GM21528 (cell line): ENCODE measurements around the gene AIRE.
A peak's percentile ranks its signal among the peaks of the same experiment; 100 is the strongest.
"Not testable (repeated sequence)": the region's sequence is repeated elsewhere in the genome, so short reads cannot be mapped to it uniquely, and the experiment has no call there.

Experiments used
- ATAC-seq: cut with Tn5 transposase; IDR thresholded peaks from one replicate; pipeline ENCODE4 v1.9.1; 2021; ENCODE audit warnings: mild to moderate bottlenecking, moderate library complexity; ENCODE audit not compliant: unreplicated experiment, low FRiP score

AIRE gene

DNA sequence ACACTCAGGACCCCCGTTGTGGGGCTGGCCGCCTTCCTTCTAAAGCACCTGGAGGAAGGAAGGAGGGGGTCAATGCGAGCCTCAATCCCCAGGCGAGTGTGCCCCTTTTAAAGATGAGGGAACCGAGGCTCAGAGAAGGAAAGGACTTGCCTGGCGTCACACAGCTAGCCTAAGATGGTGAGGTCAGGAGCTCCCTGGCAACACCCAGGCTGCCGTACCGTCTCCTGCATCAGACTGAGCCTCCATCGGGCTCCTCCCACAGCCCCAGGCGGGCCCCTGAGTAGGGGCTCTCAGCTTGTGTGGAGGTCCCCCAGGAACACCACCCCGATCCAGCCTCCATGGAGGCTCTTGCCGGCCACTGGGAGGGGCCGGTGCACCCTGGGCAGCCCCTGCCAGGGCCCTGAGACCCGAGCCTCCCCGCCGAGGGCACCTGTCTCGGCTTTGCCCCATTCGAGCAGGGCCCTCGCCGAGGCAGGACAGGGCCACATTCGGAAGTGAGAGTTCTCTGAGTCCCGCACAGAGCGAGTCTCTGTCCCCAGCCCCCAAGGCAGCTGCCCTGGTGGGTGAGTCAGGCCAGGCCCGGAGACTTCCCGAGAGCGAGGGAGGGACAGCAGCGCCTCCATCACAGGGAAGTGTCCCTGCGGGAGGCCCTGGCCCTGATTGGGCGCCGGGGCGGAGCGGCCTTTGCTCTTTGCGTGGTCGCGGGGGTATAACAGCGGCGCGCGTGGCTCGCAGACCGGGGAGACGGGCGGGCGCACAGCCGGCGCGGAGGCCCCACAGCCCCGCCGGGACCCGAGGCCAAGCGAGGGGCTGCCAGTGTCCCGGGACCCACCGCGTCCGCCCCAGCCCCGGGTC lies at the start of gene AIRE:
Gene AIRE, plus strand, starts transcription at position 739 of the 855 bp plus-strand sequence. CDS start 131 bp downstream, outside the sequence.
- ATAC-seq = no peak

DNA sequence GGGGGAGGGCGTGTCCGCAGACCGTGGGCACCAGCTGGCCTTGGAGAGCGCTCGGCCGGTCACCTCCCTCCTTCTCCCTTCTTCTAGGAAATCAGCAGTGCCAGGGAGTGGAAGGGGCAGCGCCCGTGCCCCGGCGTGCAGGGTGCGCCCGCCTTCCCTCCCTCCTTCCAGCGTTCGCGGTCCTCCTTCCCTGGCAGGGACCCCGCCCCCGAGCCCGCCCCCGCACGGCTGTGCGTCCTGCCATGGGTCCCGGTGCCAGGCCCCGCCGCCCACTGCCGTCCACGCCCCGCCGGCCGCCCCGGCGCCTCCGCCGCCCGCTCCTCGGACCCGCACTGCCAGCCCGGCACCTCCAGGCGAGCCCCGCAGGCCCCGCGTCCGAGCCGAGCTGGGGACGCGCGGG lies 45.3 kb upstream of the AIRE start:
- not testable (repeated sequence) for ATAC-seq

DNA sequence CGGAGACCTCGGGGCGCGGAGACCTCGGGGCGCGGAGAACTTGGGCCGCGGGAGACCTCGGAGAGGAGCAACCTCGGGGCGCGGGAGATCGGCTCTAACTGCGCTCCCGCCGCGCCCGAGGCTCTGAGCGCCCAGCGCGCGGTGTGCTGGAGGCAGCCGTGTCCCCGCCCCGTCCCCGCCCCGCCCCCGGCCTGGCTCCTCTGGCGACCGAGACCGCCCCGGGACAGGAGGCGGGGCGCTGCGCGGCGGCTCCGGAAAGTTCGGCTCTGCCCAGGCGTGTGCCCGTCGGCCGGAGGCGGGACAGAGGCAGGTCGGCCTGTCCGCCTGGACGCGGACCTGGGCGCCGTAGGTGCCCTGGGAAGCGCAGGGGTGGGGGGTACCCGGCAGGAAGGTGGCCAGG lies 44.8 kb upstream of the AIRE start, which contains the start of gene ICOSLG:
Gene ICOSLG, minus strand, starts transcription at position 102 of the 400 bp plus-strand sequence. CDS start 126 bp downstream, outside the sequence.
- peak; percentile 43 for ATAC-seq

DNA sequence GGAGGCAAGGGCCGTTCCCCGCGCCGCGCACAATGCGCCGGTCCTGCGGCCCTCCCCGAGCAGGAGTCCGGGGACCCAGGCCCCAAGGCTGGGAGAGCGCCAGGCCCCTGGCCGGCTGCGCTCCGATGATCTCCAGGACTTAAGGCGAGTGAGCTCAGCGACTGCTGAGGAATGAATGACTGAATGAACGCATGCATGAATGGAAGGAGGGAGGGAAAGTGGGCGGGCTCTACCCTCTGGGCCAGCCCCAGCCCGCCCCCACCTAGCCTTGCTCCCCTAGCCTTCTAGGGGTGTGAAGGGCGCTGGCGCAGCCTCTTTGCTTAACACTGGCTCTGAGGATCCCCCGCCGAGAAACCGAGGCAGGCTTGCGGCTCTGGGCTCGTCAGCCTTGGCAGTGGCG lies 44.4 kb upstream of the AIRE start:
- peak; percentile 36 for ATAC-seq

DNA sequence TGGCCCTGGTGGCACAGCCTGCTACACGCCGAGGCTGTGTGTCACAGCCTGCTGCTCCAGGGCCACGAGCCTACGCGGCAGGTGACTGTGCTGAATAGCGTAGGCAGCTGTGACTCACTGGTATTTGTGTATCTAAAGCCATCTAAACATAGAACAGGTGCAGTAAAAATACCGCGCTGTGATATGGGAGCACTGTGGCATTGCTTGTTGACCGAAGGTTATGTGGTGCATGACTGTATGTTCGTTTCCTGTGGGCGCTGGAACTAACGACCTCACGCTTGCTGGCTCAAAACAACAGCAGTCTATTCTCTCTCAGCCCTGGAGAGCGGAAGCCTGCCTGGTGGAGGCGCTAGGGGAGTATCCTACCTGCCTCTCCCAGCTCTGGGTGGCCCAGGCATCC lies 41.7 kb upstream of the AIRE start:
- not testable (repeated sequence) for ATAC-seq

DNA sequence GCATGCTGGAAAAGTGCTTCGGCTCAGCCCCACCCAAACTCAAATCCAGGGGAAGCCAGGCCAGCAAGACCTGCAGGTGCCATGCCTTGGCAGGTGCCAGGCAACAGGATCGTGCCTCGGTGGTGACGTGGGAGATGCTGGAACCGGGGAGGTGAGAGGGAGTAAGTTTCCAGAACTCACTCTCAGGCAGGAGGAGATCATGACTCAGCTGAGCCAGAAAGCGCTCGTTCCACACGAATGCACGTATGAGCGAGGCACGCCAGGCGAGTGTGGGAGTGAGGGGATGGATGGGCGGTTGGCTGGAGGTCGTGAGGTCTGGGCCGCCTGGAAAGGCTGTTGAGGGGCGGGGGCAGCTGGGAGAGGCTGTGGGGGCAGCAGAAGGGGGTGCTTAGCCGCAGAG lies 37.8 kb upstream of the AIRE start:
- not testable (repeated sequence) for ATAC-seq

DNA sequence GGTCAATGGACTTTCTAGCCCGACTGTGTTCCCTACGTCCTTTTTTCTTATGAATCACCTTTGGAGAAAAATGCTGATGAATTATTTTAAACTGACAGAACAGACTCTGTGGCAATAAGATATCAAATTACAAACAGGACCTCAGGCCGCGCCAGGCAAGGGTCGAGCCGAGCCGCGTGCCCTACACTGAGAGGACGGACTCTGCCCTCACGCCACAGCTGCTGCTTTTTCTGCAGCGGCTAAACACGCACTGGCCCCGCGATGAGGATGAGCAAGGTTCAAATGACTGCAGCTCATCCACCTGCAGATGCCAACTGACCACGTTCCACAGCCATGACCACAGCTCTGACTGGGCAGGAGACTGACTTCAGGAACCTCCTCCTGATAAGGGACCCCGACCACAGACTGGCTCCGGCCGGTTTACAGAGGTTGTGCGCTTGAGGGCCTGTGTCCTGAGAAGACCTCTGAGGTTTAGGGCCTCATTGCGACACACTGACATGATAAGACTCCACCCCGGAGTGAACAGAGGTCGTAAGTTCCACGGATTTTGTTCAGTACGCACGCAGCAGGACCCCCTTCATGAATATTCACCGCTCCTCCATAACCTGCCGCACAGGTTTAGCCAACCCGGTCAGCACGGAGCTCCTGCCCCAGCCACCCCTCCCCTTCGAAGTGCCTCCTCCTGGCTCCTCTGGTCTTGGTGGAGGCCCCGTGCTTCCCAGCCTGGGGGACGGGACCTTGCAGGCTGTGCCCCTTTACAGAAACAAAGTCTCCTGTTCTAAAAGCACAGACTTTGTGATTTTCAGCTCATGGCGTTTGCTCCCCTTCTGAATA lies 36.3 kb upstream of the AIRE start:
- ATAC-seq = not testable (repeated sequence)

DNA sequence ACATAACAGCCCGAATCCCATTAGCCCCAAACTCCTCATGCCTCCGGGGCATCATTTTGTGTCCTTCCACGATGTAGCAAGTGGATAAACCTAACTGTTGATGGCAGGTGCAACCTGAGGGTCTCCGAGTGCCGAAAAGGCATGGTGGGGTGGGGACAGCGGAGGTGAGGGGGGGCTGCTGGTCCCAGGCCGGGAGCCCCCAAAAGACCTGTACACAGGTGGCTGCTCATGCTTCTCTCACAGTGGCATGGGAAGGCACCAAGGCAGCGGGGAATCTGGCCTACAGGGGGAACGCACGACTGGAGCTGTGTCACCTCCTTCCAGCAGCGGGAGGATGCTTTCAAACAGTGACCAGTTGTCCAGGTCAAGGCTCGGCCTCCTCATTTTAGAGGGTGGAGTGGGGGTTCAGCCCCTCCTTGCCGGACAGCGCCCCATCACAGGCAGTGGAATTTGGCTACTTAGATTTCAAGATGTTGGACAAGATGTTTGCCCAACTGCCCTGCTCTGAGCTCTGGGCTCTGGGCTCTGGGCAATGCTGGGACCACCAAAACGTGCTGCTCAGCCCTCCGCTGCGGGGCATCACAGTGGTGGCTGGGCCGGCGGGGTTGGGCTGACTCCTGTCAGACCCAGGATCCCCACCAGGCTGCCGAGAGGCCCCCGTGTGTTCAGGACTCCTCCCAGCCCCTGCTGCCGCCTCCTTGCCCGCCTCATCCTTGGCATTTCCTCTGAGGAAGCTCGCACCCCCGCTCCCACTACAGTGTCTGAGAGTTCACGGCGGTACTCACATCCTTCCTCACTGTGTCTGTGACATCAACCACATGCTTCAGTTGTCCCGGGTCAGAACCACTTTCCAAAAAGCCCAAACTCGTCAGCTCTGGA lies 31.6 kb upstream of the AIRE start:
- ATAC-seq = no peak

DNA sequence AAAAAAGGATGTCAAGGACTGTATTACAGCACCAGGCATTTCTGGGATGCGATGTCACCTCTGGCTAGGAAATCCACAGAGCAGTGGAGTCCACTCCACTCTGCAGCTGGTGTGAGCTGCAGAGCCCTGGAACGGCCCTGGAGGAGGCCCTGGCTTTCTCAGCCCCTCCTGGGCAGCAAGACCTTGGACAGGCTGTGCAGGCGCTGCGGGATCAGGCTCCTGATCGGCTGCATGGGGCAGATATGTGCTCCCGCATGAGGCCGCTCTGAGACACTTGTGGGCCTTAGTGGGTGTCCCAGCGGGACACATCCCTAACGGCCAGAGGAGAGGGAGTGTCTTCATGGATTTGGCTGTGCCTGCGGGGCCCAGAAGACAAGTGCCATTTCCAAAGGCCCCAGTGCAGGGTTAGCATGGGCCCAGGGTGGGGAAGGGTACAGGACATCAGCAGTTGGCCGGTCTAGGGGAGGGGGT lies 30.1 kb upstream of the AIRE start:
- no peak for ATAC-seq

DNA sequence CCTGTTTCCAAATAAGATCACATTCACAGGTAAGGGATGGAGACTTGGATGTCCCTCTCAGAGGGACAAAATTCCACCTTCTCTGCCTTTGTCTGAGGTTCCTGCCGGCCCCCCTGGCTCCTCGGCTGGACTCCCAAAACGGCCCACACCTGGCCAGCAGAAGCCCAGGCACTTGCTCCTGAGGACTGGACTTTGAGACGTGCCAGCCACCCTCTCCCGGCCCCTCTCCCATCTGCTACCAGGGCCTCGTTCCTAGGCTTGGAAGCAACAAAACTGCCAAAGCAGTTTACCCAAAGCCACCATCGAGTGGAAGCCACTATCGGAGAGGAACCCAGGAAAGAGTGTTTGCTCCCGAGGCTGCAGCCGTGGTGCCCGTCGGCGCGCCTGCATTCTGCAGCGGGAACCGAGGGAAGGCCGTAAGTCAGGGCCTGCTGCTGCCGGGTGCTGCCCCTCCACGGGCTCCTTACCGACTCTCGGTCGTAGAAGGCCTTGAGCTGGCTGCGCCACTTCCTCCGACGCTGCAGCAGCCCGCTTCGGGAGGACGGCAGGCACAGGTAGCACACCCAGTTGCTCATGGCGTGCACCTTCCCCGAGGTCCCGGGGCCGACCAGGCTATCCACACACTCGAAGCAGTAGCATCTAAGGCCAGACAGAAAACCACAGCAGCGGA lies 27.5 kb upstream of the AIRE start:
- ATAC-seq = no peak

DNA sequence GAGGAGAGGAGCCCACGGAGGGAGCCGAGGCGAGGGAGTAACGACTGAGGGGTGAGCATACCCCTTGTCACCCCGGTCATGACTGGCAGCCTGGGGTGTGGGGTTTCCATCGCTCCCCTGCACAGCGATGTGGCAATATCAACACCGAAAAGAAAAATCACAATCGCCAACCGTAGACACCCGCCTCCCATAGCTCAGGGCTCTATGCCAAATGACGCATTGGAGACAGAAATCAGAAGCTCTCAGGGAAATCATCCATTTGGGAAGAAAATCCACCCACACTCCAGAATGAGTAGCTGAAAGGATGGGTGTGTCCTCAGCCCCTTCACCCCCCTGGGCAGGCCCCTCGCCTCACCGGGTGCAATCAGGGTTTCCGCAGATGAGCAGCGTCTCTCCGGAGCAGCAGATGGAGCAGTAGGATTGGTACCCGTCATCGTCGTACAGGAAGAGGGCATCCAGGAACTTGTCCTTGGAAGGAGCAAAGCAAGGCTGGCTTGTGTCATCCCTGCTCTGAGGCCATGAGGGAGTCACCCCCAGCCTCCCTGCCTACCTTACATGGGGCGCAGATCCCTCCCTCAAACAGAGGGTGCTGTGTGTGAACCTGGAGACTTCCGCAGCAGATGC lies 26.5 kb upstream of the AIRE start:
- no peak for ATAC-seq

DNA sequence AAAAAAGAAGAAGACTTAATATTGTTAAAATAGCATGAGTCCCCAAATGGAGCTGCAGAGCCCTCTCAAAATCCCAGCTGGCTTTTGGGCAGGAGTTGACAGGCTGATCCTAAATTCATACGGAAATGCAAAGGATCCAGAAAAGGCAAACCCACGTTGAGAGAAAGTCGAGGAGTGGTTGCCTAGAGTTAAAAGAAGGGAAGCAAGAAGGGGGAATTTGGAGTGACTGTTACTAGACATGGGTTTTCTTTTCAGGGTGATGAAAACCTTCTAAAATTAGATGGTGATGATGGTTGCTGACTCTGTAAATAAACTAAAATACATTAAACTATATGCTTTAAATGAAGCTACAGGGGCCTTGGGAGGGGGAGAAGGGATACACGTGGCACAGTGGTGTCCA lies 25.6 kb upstream of the AIRE start:
- ATAC-seq = no peak

DNA sequence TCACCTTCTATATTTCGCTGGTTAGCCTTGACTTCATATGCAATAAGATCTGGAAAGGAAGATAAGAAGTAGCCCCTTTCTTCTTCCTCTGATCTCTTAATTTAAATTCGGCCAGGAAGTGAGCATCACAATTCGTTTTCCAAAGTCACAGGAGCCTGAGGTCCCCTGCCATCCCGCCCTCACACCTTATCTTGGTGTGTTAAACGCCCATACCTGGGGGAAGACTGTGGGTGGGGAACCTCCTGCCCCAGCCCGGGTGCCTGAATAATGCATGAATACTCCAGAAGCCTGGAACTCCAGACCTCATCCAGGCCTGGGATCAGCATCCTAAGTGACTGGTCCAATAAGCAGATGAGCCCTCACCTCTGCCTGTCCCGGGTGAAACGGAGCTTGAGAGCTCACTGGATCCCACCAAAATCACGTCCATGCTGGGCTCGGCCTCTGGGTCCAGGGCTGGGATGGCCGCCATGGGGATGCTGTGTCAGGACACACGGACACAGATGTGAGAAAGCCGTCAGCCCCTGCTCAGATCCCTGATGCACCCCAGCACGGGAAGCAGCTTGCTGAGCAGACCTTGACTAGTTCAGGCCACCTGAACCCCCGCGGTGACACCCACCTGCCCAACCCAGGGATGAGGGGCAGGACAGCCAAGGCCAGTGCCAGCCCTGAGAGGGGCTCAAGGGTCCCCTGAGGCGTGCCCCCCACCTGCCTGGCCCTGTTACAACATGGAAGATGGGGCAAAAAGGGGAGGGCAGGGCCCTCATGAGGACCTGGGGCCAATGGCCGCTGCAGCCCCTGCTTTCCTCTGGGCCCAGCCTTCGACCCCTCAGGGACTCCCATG lies 24.7 kb upstream of the AIRE start:
- ATAC-seq = no peak

DNA sequence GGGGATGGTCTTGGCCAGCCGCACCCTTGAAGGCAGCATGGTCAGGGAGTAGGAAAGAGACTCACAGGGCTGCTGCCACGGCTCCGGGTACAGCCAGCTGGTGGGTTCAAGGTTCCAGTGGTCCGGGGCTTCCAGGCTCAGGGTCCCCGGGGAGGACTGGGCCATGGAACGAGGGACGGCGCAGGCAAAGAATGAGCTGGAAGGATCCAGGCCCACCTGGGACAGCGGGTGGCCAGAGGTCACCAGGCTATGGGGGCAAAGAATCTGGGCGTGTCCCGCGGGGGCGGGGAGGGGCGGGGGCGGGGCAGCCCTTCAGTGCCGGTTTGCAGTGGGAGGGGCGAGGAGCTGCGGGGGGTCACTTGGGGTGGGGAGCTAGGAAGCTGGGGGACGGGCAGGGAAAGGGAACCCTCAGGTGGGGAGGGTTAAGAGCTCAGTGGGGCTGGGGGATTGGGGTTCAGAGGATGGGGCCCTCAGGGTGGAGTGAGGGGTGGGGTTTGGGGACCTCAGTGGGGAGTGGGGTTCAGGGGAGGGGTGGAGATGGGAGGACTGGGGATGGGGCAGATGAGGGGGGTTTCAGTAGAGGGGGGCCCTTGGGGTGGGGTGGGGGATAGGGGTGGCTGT lies 23.9 kb upstream of the AIRE start, which contains the start of gene DNMT3L:
Gene DNMT3L, minus strand, starts transcription at position 223 of the 621 bp plus-strand sequence. CDS start 638 bp downstream, outside the sequence.
- no peak for ATAC-seq

DNA sequence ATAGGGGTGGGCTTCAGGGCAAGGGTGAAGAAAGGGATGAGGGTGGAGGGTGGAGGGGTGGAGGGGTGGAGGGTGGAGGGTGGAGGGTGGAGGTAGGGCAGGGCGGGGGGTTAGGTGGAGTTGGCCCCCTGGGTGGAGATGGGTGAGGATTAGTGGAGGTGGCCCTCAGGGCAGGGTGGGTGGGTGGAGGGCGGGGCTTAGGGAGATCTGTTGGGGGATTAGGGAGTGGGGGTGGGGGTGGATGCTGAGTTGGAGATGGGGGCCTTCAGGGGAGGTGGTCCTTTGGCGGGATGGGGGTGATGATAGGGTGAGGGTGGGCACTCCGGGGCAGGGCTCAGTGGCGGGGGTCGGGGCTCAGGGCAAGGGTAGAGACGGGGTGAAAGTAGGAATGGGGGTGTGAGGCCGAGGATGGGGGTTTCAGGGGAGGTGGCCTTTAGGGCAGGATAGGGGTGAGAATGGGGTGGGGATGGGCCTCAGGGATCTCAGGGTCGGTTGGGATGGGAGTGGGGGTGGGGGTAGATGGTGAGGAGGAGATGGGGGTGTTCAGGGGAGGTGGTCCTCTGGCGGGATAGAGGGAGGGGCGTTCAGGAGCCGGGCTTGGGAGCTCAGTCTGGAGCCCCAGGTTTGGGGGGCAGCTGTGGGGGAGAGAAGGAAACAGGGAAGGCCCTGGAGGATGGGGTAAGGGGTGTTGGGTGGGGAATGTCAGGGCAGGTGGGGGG lies 23.2 kb upstream of the AIRE start:
- no peak for ATAC-seq

DNA sequence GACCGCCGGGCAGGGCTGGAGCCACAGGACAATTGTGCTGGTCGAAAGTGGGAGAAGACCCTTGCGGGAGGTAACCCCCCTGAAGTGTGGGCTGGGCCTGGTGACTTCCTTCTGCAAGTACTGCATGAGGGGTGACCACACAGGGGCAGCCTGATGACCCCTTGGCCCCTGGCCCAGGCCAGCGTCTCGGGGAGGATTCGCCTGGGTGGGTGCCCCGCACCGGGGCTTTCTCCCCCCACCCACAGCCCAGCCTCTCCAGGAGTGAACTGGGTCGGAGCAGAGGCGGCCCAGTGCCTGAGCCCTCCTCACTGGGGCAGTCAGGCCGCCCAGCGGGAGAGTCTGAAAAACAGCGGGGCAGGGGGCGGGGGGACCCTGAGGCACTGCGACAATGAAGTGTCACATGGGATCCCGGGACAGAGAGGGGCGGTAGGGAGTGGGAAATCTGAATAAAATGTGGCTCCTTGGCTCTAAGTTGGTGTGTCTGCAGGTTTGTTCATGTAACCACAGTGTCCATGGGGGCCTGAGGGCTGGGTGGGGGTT lies 22.4 kb upstream of the AIRE start:
- no peak for ATAC-seq

DNA sequence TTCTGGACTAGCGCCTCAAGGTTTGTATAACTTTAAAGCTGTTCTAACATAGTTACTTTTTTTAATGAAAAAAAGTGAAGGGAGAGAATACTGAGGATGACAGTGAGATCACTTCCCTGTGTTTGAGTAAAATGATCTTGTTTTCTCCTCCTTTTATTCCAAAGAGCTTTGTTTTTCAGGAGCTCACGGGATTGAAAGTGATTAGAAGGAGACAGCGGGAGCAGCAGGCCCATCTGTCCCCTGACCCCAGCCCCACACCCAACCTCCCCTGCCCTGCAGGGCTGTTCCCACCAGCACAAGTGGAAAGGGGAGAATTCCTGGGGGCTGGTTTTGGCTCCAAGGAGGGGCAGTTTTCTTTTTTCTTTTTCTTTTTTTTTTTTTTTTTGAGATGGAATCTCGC lies 21.9 kb upstream of the AIRE start:
- ATAC-seq = no peak
